HUES48 (cell line): ENCODE measurements around the gene RCSD1.

Experiments used
- H3K27ac ChIP-seq: one replicate; pipeline ENCODE4 v1.7.0; 2013; ENCODE audit warnings: low read depth, low read length, inconsistent platforms
- H3K27me3 ChIP-seq: 2 replicates; pipeline ENCODE4 v1.6.1; 2013; ENCODE audit warnings: mild to moderate bottlenecking, low read length; ENCODE audit not compliant: control insufficient read depth, insufficient read depth
- H3K36me3 ChIP-seq: 2 replicates; pipeline ENCODE4 v1.6.1; 2013; ENCODE audit warnings: low read length; ENCODE audit not compliant: control insufficient read depth, insufficient read depth
- H3K4me1 ChIP-seq: 2 replicates; pipeline ENCODE4 v1.6.1; 2013; ENCODE audit warnings: mild to moderate bottlenecking, low read length; ENCODE audit not compliant: control insufficient read depth, insufficient read depth
- H3K4me3 ChIP-seq: 2 replicates; pipeline ENCODE4 v1.5.1; 2013; ENCODE audit warnings: mild to moderate bottlenecking, low read depth, low read length
- H3K9ac ChIP-seq: 2 replicates; pipeline ENCODE4 v1.6.1; 2013; ENCODE audit warnings: mild to moderate bottlenecking, low read depth, low read length, moderate library complexity
- H3K9me3 ChIP-seq: 2 replicates; pipeline ENCODE4 v1.6.1; 2013; ENCODE audit warnings: low read length; ENCODE audit not compliant: control insufficient read depth, insufficient read depth

Gene RCSD1

GRCh38 chr1:167750641-167751040, 120.6 kb downstream of the RCSD1 start:
- Histone ChIP-seq H3K36me3 (no peaks in the 10 kb centered on the region), H3K4me1 (no peaks in the 10 kb centered on the region; the same call in 1 of the 2 replicates), H3K9me3 (no peaks in the 10 kb centered on the region), H3K4me3 (no peak overlapping the region), H3K27ac (no peak overlapping the region), H3K27me3 (no peaks in the 10 kb centered on the region), H3K9ac (no peak overlapping the region)

- Histone ChIP-seq H3K27ac (no peak overlapping the region), H3K4me1 (no peaks in the 10 kb centered on the region)
These were observed 121.6 kb downstream of the RCSD1 start for GRCh38 chr1:167751676-167752075.

GRCh38 chr1:167752219-167752985, 122.4 kb downstream of the RCSD1 start:
- no peaks in the 10 kb centered on the region for H3K4me1 ChIP-seq
- no peaks in the 10 kb centered on the region for H3K9me3 ChIP-seq
- no peak overlapping the region for H3K9ac ChIP-seq
- H3K36me3 ChIP-seq, result no peaks in the 10 kb centered on the region
- H3K27me3 ChIP-seq, result no peaks in the 10 kb centered on the region
- H3K27ac ChIP-seq, result no peak overlapping the region
- no peak overlapping the region for H3K4me3 ChIP-seq

More at GRCh38 chr1:167751676-167752075, 121.6 kb downstream of the RCSD1 start:
- no peak overlapping the region for H3K4me3 ChIP-seq
- H3K9me3 ChIP-seq, result no peaks in the 10 kb centered on the region
- H3K9ac ChIP-seq, result no peak overlapping the region
- H3K27me3 ChIP-seq, result no peaks in the 10 kb centered on the region
- H3K36me3 ChIP-seq, result no peaks in the 10 kb centered on the region

GRCh38 chr1:167755654-167756053, 125.6 kb downstream of the RCSD1 start:
- Histone ChIP-seq H3K36me3 (no peaks in the 10 kb centered on the region), H3K27ac (no peak overlapping the region), H3K27me3 (no peaks in the 10 kb centered on the region), H3K4me1 (peaks cover 6% of the 10 kb centered on the region; the same call in 1 of the 2 replicates), H3K9me3 (no peaks in the 10 kb centered on the region), H3K9ac (no peak overlapping the region), H3K4me3 (no peak overlapping the region)
